ENCODE data around the gene MACROD1. TPM values are rescaled to one million over a fixed set of nuclear protein-coding genes. Genes with fewer than 3 reads are reported as not detected.

The MACROD1 gene
- total and polyA plus RNA-seq, 4 experiments from 2014 or later = 5.0 to 8.7 (median 7.3) TPM

GRCh38 chr11:64117763-64118459, 48.0 kb downstream of the MACROD1 start:
- no peak overlapping the region for H3K27ac Mint-ChIP-seq
- POLR2A ChIA-PET (ENCODE audit: partially characterized antibody) = no interaction called here

GRCh38 chr11:64115531-64116522, 50.1 kb downstream of the MACROD1 start:
- H3K36me3 Mint-ChIP-seq = no peaks in the 10 kb centered on the region
- ChIA-PET CTCF (ENCODE audit: partially characterized antibody) (no interaction called here), POLR2A (ENCODE audit: partially characterized antibody) (interaction anchor here (0.5 kb wide), 1 partner anchor 222 kb away, joined by 3 read pairs; no protein-coding TSS in a partner anchor)
- no peaks in the 10 kb centered on the region for H3K4me1 Mint-ChIP-seq
- Histone ChIP-seq H3K27me3 (ENCODE audit: insufficient read depth, low read length) (no peaks in the 10 kb centered on the region), H3K4me3 (ENCODE audit: low read length in 2 of 2) (no peak overlapping the region), H3K4me1 (ENCODE audit: insufficient read depth, low read length) (no peaks in the 10 kb centered on the region), H3K36me3 (ENCODE audit: insufficient read depth, low read length) (no peaks in the 10 kb centered on the region), H3K9me3 (ENCODE audit: control insufficient read depth in 1 of 2, low read length in 2 of 2) (no peaks in the 10 kb centered on the region), H3K27ac (ENCODE audit: low read depth, low read length) (no peak overlapping the region)
- H3K4me3 Mint-ChIP-seq = no peak overlapping the region
- H3K9me3 Mint-ChIP-seq = no peaks in the 10 kb centered on the region
- no peak for DNase-seq
- intact Hi-C loops (cut with micrococcal nuclease) = no loop called here
- H3K27ac Mint-ChIP-seq = no peak overlapping the region
- no peaks in the 10 kb centered on the region for H3K27me3 Mint-ChIP-seq

More at GRCh38 chr11:64117763-64118459, 48.0 kb downstream of the MACROD1 start:
- H3K4me3 ChIP-seq (ENCODE audit: low read length in 2 of 2) = no peak overlapping the region
- no peak overlapping the region for H3K27ac ChIP-seq (ENCODE audit: low read depth, low read length)
- CTCF ChIA-PET (ENCODE audit: partially characterized antibody) = no interaction called here
- no peaks in the 10 kb centered on the region for H3K9me3 ChIP-seq (ENCODE audit: control insufficient read depth in 1 of 2, low read length in 2 of 2)
- no peak overlapping the region for H3K4me3 Mint-ChIP-seq
- no peaks in the 10 kb centered on the region for H3K27me3 Mint-ChIP-seq
- no peaks in the 10 kb centered on the region for H3K4me1 Mint-ChIP-seq
- no peaks in the 10 kb centered on the region for H3K36me3 Mint-ChIP-seq
- DNase-seq = no peak
- no peaks in the 10 kb centered on the region for H3K9me3 Mint-ChIP-seq
- no peaks in the 10 kb centered on the region for H3K4me1 ChIP-seq (ENCODE audit: insufficient read depth, low read length)
- no peaks in the 10 kb centered on the region for H3K36me3 ChIP-seq (ENCODE audit: insufficient read depth, low read length)
- intact Hi-C loops (cut with micrococcal nuclease) = no loop called here
- no peaks in the 10 kb centered on the region for H3K27me3 ChIP-seq (ENCODE audit: insufficient read depth, low read length)

- Histone ChIP-seq H3K36me3 (ENCODE audit: insufficient read depth, low read length) (no peaks in the 10 kb centered on the region), H3K9me3 (ENCODE audit: control insufficient read depth in 1 of 2, low read length in 2 of 2) (no peaks in the 10 kb centered on the region), H3K4me1 (ENCODE audit: insufficient read depth, low read length) (no peaks in the 10 kb centered on the region), H3K27me3 (ENCODE audit: insufficient read depth, low read length) (no peaks in the 10 kb centered on the region), H3K4me3 (ENCODE audit: low read length in 2 of 2) (no peak overlapping the region), H3K27ac (ENCODE audit: low read depth, low read length) (no peak overlapping the region)
- H3K27ac Mint-ChIP-seq = no peak overlapping the region
- H3K4me3 Mint-ChIP-seq = no peak overlapping the region
- intact Hi-C loops (cut with micrococcal nuclease) = no loop called here
- no peaks in the 10 kb centered on the region for H3K4me1 Mint-ChIP-seq
- no peak for DNase-seq
- POLR2A ChIA-PET (ENCODE audit: partially characterized antibody) = no interaction called here
- no peaks in the 10 kb centered on the region for H3K9me3 Mint-ChIP-seq
- no peaks in the 10 kb centered on the region for H3K27me3 Mint-ChIP-seq
- H3K36me3 Mint-ChIP-seq = no peaks in the 10 kb centered on the region
- CTCF ChIA-PET (ENCODE audit: partially characterized antibody) = no interaction called here
Observed at GRCh38 chr11:64114231-64114630, 51.7 kb downstream of the MACROD1 start.

- H3K4me3 ChIP-seq (ENCODE audit: low read length in 2 of 2) = no peak overlapping the region
Observed at GRCh38 chr11:64113462-64113780, 52.5 kb downstream of the MACROD1 start.

GRCh38 chr11:64112771-64113461, 53.0 kb downstream of the MACROD1 start:
- Histone ChIP-seq H3K4me3 (ENCODE audit: low read length in 2 of 2) (no peak overlapping the region), H3K27me3 (ENCODE audit: insufficient read depth, low read length) (no peaks in the 10 kb centered on the region), H3K9me3 (ENCODE audit: control insufficient read depth in 1 of 2, low read length in 2 of 2) (no peaks in the 10 kb centered on the region), H3K36me3 (ENCODE audit: insufficient read depth, low read length) (no peaks in the 10 kb centered on the region), H3K27ac (ENCODE audit: low read depth, low read length) (no peak overlapping the region), H3K4me1 (ENCODE audit: insufficient read depth, low read length) (no peaks in the 10 kb centered on the region)
- ChIA-PET POLR2A (ENCODE audit: partially characterized antibody) (no interaction called here), CTCF (ENCODE audit: partially characterized antibody) (no interaction called here)
- Mint-ChIP-seq H3K9me3 (no peaks in the 10 kb centered on the region), H3K27ac (no peak overlapping the region), H3K4me1 (no peaks in the 10 kb centered on the region), H3K36me3 (no peaks in the 10 kb centered on the region), H3K27me3 (no peaks in the 10 kb centered on the region), H3K4me3 (no peak overlapping the region)
- intact Hi-C loops (cut with micrococcal nuclease) = no loop called here
- DNase-seq = no peak

More at GRCh38 chr11:64113462-64113780, 52.5 kb downstream of the MACROD1 start:
- H3K27ac Mint-ChIP-seq = no peak overlapping the region
- intact Hi-C loops (cut with micrococcal nuclease) = no loop called here
- no peak for DNase-seq
- Histone ChIP-seq H3K9me3 (ENCODE audit: control insufficient read depth in 1 of 2, low read length in 2 of 2) (no peaks in the 10 kb centered on the region), H3K4me1 (ENCODE audit: insufficient read depth, low read length) (no peaks in the 10 kb centered on the region), H3K36me3 (ENCODE audit: insufficient read depth, low read length) (no peaks in the 10 kb centered on the region), H3K27ac (ENCODE audit: low read depth, low read length) (no peak overlapping the region), H3K27me3 (ENCODE audit: insufficient read depth, low read length) (no peaks in the 10 kb centered on the region)
- H3K36me3 Mint-ChIP-seq = no peaks in the 10 kb centered on the region
- H3K4me1 Mint-ChIP-seq = no peaks in the 10 kb centered on the region
- H3K27me3 Mint-ChIP-seq = no peaks in the 10 kb centered on the region
- CTCF ChIA-PET (ENCODE audit: partially characterized antibody) = no interaction called here
- H3K9me3 Mint-ChIP-seq = no peaks in the 10 kb centered on the region
- H3K4me3 Mint-ChIP-seq = no peak overlapping the region
- POLR2A ChIA-PET (ENCODE audit: partially characterized antibody) = no interaction called here

GRCh38 chr11:64110465-64111375, 55.2 kb downstream of the MACROD1 start:
- Mint-ChIP-seq H3K9me3 (no peaks in the 10 kb centered on the region), H3K4me1 (no peaks in the 10 kb centered on the region), H3K36me3 (no peaks in the 10 kb centered on the region), H3K27me3 (no peaks in the 10 kb centered on the region), H3K4me3 (no peak overlapping the region), H3K27ac (no peak overlapping the region)
- ChIA-PET POLR2A (ENCODE audit: partially characterized antibody) (no interaction called here), CTCF (ENCODE audit: partially characterized antibody) (no interaction called here)
- Histone ChIP-seq H3K9me3 (ENCODE audit: control insufficient read depth in 1 of 2, low read length in 2 of 2) (no peaks in the 10 kb centered on the region), H3K27ac (ENCODE audit: low read depth, low read length) (no peak overlapping the region), H3K4me1 (ENCODE audit: insufficient read depth, low read length) (no peaks in the 10 kb centered on the region), H3K27me3 (ENCODE audit: insufficient read depth, low read length) (no peaks in the 10 kb centered on the region), H3K4me3 (ENCODE audit: low read length in 2 of 2) (no peak overlapping the region), H3K36me3 (ENCODE audit: insufficient read depth, low read length) (no peaks in the 10 kb centered on the region)
- DNase-seq = no peak
- intact Hi-C loops (cut with micrococcal nuclease) = no loop called here
